Measurements from ENCODE around the gene ARHGAP26.

The ARHGAP26 gene

DNA sequence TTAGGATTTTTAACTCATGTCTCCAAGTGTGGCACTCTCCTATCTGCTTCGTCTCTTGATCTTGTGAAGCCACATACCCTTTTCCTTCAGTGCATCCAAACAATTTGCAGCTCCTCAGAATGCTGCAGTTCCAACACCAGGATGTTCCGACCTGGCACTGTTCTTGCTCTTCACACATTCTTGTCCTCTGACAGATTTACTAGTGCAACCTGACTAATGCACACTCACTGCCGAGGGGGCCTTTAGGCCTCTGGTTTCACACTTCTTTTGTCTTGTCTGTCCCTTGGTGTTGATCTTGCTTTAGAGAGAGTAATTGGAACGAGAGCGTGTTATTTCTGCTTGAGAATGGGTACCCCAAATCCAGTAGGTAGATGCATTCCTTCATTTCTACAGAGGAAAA lies 15.0 kb downstream of the ARHGAP26 start:
- no peak for DNase-seq

DNA sequence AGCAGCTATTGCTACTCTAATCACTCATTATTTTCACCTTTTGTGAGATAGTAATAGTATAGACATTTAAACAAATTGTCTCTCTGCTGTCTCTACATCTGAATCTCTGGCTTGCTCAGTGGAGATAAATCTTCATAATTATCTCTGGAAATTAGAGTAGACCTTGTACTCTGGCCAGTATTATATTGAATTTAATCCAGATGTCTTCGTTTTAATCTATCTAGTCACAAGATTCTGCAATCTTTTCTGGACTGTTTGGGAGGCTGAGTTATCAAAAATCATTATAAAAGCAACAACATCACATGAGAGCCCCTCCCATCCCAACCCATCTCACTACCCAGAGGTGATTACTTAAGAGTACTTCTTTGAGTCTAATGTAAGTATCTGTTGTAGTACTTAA lies 19.0 kb downstream of the ARHGAP26 start:
- no peak for DNase-seq

DNA sequence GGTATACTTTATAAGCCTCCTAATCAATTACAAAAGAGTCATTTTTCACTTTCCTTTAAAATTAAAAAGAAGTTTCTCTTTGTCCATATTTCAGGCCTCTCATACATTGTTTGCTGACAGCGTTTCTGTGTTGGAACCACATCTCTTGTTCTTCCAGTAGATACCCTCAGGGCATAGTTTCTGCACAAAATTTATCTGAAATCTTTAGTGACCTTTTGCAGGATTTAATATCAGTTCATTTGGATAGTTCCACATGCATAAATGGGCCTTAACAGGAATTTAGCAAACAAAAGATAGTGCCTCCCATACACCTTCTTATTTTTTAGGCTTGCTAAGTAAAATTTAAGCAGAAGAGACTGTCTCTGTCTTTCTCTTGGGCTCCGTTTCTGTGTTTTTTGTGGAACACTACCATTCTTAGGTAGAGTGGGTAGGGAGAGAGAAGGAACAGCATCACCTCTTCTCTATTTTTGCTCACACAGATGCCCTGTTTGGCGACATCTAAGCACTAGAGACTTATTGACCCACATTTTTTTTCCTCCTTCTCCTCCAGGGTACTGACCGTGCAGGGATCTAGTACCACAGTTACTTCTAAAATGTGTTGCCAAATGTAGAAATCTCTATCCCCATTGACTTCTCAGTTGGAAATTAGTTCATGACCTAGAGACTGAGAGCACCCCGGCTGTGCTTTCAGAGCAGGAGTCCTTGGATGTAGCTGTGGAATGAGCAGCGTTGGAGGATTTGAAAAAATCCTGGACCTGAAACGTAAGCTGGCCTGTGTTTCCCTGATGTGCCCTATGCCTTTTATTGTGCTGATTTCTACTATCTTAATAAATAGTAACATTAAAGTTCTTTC lies 22.1 kb downstream of the ARHGAP26 start:
- no peak for DNase-seq

DNA sequence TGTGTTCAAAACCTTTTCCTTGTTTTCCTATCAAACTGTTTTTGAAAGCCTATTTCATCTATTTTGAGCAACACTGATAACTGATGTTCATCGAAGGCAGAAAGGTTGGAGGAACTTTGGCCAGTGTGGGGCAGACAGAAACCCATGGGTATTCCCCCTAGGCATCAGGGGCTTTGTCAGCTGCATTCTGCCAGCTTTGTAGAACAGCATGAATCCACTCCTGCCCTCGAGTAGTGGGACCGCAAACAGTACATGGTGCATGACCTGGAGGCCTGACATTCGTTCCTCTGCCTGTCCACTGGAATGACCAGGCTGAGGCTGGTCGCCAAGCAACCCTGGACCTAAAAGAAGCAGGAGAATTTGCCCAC lies 22.7 kb downstream of the ARHGAP26 start:
- no peak for DNase-seq

DNA sequence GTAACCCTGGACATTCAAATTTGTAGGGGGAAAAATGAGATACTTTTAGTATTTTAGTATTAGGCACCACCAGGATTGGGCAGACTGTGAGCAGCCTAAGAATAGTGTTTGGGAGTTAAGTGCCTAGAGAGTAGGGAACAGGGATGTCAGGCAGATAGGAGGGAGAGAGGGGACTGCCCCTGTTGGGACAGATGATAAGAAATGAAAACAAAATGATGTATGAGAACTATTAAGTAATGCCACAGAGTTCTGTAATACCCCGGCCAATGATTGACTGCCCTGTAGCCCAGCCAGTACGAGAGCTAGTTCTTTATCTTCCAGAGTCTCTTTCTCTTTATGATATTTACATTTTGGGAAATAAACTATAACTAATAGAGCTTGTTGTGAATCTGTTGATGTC lies 24.4 kb downstream of the ARHGAP26 start:
- DNase-seq = no peak

DNA sequence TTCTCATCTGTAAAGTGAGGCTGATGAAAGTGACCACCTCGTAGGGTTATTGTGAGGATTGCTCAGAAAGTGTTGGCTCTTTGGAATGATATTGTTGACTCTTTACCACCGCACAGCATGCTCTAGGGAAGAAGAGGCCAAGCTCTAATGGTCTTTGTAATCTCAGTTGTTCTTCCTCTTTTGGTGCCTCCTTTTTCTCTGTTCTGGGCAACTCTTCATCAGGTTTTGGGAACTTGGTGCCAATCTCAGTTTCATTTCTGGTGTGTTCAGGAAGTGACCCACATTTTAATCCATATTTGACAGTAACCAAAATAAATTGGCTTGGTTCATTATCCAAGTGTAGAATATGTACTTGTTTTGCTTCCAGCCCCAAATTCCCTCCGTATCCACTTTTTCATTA lies 25.1 kb downstream of the ARHGAP26 start:
- DNase-seq = no peak

DNA sequence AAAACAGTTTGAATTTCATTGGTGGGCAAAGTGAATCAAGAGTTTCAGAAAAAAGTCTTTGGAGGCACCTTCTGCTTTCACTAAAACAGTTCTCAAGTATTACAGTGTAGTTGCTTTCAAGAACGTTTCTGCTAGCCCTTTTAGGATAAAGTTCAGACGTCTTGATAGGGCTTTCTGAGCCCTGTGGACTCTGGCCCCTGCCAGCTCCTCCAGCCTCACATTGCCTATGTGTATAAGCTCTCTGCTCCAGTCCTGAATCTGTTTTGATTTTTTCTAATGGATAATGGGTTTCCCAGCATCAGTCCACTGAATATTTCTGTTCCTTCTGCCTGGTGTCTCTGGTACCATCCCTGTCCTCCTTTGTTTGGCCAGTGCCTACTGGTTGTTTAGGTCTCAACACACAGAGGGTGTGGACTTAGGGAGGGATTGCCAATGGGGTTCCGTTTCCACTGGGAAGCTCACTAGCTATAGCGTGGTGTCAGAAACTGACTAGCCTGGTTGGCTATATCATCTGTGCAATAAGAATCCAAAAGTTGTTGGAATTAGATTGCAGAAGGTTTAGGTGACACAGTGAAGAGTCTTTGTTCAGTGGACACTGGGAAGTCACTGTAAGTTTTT lies 26.4 kb downstream of the ARHGAP26 start:
- no peak for DNase-seq

DNA sequence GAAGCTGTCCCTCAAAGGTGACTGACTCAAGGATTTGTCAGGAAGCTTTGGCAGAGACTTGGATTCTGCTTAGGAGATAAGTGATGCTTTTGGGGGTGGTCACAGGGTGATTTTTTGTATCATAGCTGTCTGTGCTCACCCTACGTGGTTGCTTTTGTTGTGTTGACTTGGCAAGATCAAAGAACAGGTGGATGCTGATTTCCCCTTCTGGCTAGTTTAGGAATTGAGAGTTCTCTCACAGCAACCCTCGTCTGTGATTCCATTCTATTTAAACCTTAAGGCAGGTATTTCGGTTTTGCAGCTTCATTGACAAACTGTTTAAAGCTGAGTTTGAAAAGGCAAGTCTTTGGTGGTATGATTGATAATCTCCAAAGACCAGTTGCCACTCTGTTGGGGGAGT lies 27.2 kb downstream of the ARHGAP26 start:
- no peak for DNase-seq

DNA sequence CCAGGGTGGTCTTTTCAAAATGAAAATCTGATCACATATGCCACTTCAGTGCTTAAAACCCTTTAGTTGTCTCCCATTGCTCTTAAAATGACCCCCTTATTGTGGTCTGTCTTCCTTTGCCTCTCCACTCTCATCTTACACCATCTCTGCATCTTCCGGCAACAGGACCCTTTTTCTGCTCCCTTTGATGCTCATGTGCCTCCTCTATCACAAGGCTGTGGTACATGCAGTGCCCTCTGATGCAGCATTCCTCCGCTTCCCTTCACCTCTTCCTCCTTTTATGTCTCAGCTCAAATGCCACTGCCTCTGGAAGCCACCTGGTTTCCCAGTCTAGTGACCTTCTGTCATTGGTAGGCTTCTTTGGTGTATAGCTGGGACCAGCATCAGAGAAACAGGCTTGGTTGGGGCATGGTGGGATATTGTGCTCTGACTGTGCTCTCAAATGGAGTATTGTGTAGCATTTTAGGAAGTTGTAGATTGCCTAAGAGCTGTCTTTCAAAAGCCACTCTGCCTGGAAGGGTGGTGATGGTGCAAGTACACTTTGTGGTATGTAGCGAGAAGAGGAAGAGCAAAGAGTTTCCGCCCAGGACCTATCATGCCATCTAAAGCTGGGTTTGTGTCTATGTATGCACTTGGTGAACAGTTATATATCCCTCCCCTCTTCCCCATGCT lies 28.1 kb downstream of the ARHGAP26 start:
- no peak for DNase-seq

DNA sequence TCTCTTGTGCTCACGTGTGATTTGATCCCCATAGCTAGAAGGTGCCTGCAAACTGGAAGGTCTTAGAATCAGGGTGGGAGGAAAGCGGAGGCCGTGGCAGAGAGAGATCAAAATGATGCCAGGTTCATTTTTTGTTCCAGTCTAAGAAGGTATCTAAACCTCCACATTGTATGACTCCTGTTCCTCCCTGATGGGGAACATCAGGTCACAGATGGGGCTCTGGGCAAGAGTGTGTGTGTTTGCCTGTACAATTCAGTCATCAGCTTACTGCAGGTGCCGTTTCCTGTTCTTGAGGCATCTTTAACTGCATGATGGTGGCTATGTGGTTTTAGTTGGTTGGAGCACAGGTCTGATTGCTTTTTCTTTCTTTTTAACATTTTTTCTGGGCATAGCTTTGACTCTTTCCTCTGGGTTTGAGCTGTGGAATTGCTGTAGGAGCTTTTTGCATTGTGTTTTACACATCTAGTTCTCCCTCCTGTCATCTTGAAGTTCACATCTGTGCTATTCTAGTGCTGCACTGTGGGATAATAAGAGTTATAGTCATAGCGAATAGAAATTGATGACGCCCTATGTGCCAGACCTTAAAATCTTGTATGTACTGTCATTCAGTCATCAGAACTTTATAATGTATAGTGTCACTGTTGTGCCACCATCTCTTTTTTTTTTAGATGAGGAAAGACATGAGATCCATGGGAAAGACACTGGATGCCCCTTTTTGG lies 30.8 kb downstream of the ARHGAP26 start:
- no peak for DNase-seq

DNA sequence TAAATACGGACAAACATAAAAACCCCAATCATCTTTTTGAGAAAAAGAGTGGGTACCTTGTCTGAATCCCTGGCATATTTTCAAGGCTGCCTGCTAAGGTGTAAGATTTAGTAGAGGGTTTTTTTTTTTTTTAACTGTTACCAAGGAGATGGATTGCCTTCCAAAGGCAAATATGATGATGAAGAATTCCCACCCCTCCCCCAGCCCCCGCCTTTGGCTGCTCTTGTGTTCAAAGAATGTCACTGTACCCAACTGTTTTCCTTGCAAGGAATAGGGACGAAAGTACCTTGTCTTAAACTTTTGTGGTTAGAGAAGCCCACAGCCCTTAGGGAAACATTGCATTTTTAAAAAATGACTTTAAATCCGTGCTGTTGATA lies 31.3 kb downstream of the ARHGAP26 start:
- no peak for DNase-seq

DNA sequence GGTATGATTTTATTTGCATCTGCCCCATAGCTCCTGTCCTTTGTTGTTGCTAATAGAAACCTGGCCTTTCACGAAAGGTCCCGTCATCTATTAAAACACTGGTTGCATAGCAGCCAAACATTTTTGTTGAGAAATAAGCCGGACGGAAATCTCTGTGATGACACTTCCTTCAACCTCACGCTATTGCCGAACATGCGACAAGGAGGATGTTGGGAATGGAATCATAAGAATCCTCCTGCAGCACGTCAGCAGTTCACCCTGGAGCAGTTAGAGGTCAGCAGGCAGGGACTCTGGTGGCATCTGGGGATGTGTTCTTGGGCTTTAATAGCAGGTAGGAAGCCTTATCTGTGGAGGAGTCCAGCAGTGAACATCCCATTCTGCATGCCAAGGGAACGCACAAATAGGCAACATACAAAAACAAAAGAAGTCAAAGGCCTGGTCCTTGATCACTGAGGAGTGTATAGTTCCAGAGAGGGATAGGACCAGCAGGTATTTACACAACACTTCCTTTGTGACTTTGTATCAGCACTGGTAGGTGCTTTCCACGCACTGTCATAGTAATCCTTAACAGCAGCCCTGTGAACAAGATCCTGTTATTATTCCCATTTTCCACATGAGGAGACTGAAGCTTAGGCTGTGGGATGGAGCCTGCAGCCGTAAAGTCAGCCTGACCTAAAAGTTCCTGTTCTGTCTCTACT lies 33.4 kb downstream of the ARHGAP26 start:
- no peak for DNase-seq

DNA sequence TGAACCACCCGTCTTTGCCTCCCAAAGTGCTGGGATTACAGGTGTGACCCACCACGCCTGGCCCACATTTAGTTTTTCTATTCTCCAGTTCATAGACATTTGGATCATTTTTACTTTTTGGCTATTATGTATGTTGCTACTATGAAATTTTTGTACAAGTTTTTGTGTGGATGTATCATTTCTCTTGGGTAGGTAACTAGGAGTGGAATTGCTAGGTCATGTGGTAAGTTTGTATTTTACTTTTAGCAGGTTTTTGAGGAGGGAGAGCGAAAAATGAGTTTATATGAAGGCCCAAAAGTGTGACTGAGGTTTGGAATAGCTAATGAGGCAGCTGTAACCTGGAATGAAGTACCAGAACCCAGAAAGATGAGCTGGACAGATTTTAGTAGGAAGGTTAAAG lies 35.2 kb downstream of the ARHGAP26 start:
- no peak for DNase-seq

DNA sequence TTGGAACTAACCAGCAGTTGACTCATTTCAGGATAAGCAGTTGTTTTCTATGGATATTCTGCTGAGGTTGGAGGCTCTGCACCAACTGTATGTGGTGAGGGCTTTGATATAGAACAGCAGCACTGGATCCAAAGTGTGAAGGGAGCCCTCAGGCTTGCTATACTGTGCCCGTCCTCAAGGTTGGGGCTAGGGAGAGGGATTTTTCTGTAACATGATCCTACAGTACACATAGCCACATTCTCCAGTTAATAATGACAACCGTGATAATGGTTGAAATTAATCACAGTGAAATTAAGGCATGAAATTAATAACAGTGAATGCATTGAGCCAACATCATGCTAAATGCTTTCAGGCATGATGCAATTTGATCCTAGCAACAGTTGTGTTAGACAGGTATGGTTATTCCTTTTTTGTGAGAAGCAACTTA lies 36.7 kb downstream of the ARHGAP26 start:
- no peak for DNase-seq

DNA sequence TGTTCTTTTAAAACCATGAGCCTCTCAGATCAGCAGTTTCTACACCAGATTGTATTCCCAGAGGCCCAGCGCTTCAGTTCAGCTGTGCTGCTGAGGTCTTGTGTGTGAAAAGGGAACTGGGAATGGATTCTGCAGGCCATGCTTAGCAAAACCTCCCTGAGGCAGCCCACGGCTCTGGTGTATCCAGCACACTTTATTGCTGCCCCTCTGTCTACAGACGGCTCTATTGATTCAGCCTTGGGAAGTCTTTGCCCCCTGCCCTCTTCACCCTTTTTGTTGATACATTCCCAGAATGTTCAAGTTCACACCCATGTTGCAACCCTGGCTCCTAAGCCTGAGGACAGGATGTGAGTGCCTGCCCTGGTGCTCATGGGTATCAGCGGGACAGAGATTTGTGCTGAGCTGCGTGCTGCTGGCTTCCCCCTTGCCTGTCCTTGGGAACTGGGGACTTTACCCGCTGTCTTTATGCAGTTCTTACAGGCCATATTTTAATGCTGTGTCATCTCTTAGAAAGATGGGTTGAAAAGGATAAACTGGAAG lies 37.3 kb downstream of the ARHGAP26 start:
- no peak for DNase-seq

DNA sequence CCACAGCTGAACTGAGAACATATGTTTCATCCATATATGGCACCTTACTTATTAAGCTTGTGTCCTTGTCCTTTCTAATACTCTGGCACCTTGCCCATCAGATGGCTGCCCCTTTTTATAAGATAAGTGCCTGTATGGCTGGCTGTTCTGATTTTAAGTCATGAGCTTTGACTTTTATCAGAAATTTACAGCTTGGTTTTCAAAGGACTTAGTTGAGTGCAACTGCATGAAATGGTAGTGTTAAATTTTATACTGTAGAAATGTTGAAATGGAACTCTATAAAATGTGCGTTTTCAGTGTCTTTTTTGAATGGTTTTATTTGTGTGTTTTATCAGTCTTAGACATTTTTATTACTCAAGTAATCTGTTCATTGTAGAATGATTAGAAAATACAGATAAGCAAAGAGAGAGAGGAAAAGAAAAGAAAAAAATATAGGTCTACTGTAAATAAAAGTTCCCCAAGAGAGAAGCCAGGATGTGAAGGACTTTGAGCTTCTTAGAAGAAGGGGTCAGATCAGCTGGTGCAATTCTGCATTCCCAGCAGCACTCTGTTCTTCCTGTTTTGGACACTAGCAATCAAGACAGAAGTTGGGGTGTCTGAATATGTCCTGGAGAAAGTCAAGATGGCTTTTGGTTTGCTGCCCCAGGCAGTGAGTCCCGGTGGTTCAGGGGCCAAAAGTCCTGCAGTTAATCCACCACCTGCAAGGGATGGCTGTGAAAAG lies 38.9 kb downstream of the ARHGAP26 start:
- no peak for DNase-seq

DNA sequence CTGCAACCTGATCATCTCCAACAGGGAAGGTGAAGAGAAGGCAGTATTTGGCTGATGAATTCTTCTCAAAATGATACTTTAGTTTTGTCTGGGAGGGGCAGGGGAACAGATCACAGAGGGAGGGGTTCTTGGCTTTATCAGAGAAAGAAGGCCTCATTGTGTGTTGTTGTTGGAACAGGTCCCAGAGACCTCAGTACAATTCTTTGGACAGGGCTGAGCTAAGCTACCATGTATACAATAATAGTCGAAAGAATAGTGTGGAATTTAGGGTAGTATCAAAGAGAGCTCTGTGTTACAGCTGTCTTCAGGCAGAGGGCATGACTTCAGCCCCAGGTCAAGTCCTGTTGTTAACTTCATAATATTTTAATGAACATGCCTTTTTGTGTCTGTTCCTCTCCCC lies 39.9 kb downstream of the ARHGAP26 start:
- DNase-seq = no peak

DNA sequence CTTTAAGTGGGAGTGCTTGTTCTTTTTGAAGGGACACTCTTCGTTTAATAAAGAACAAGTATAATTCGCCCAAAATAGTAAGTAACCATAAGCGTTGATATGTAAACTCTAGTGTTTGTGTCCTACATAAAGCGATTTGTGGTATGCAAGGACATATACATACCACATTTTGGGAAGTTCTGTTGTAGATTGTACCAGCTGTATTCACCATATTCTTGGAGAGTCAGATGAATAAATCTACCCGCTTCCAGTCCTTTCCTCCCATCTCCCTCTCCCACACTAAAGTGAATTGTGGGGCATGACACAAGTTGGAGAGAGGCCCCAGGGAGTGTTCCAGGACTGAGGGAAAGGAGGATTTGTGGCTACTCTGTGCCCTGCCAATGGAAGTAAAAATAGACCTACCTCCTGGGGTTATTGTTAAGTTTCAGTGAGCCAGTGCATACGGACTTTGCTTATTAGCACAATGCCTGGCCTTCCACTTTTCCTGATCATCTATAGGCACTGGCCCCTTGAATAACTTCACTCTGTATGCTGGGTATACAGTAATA lies 40.6 kb downstream of the ARHGAP26 start:
- DNase-seq = no peak

DNA sequence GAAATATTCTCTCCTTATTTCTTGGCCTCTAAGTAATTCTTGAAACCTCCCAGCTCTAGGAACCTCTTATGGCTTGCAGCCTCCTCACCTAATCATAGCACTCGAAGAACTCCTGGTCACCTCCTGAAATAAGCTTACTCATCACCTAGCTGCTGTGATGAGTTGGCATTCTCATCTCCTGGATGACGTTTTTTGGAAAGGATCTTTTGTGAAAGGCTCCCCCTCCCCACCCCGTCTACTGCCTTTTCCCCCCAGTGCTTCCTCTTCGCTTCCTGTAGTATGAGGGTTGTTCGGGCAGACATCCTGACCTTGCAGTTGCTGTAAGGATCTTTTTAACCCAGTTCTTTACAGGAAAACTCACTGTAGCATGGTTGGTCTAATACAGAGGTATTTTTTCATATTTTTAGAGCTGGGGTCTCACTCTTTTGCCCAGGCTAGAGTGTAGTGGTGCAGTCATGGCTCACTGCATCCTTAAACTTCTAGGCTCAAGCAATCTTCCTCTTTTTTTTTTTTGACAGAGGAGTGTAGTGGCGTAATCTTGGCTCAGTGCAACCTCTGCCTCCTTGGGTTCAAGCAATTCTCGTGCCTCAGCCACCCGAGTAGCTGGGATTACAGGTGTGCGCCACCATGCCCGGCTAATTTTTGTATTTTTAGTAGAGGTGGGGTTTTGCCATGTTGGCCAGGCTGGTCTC lies 41.8 kb downstream of the ARHGAP26 start:
- no peak for DNase-seq

DNA sequence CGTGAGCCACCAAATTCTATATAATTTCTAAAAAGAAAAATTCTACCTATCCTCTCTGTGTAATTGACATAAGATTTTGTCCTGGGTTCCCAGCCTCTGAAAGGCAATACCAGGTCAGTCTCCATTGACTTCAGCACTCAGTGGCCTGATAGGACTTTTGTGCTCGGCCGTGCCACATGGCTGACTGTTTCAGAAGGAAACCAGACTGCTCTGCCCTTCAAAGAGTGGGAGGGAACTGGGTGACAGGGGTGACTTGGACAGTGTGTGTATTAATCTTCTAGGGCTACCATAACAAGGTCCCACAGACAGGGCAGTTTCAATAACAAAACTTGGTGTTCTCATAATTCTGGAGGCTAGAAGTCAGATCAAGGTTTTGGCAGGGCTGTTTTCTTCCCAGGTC lies 43.0 kb downstream of the ARHGAP26 start:
- no peak for DNase-seq

DNA sequence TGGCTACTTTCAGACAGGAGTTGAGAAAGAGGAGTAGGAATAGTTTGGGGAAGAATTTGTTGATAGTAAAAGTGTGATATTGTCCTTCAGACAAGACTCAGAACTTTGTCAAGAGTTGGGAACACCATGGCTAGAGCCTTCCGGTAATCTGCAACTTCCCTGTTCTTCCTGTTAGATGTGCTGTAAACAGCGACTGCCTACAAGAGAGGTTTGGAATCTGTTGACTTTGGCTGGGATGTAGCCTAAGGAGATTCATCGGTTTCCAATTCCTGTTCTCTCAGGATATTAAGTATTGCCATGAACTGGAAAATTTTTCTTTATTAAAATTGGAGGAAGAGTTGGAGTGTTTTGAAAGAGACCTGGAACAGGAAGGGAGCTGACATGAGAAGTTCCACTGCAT lies 43.9 kb downstream of the ARHGAP26 start:
- DNase-seq = no peak
